ENCODE results near the gene SORT1. TPM values are rescaled to one million over a fixed set of nuclear protein-coding genes. Genes with fewer than 3 reads are reported as not detected.
"Not testable (repeated sequence)": the region's sequence is repeated elsewhere in the genome, so short reads cannot be mapped to it uniquely, and the experiment has no call there.

SORT1 gene
- polyA plus RNA-seq (2012; ENCODE audit: insufficient read depth, insufficient read length, low read depth): 7.0 TPM

- no peaks in the 10 kb centered on the region; the same call in 1 of the 2 replicates for H3K27me3 ChIP-seq
- DNase-seq: peak; percentile 97
Observed at GRCh38 chr1:109397581-109398342, at the start of gene SORT1. SORT1 (minus strand) TSS chr1:109397918; CDS start chr1:109397892, 26 bp downstream.

DNA sequence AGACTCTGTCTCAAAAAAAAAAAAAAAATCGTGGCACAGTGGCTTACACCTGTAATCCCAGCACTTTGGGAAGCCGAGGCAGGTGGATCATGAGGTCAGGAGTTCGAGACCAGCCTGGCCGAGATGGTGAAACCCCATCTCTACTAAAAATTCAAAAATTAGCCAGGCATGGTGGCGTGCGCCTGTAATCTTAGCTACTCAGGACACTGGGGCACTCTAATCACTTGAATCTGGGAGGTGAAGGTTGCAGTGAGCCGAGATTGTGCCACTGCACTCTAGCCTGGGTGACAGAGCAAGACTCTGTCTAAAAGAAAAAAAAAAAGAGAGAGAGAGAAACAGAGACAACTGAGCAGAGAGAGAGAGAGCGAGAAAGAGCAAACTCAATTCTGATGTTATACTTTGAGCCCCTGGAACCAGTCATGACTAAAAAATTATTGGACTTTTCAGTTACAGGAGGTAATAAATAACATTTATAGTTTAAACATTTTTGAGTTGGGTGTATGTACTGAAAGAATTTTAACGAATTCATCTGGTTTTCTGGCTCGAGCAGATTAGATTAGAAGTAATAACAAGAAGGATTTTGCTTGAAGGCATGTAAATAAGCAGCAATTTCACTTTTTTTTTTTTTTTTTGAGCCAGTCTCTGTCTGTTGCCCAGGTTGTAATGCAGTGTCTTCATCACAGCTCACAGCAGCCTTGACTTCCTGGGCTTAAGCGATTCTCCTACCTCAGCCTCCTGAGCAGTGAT is 48.4 kb upstream of the SORT1 start:
- not testable (repeated sequence) for H3K9me3 ChIP-seq; H3K4me1 ChIP-seq; H3K4me3 ChIP-seq (ENCODE audit: low read depth, low read length); DNase-seq; H3K36me3 ChIP-seq; H3K27me3 ChIP-seq

More at GRCh38 chr1:109397581-109398342, at the start of gene SORT1:
- H3K4me1 ChIP-seq: no peaks in the 10 kb centered on the region
- peak within 1 kb of the TSS; percentile 75 for H3K4me3 ChIP-seq (ENCODE audit: low read depth, low read length)
- peaks cover 11% of the 10 kb centered on the region for H3K36me3 ChIP-seq
- TF ChIP-seq CTCF (IDR thresholded peaks at IDR 0.05; ENCODE audit: low read depth, low read length): no peak
- no peaks in the 10 kb centered on the region for H3K9me3 ChIP-seq

DNA sequence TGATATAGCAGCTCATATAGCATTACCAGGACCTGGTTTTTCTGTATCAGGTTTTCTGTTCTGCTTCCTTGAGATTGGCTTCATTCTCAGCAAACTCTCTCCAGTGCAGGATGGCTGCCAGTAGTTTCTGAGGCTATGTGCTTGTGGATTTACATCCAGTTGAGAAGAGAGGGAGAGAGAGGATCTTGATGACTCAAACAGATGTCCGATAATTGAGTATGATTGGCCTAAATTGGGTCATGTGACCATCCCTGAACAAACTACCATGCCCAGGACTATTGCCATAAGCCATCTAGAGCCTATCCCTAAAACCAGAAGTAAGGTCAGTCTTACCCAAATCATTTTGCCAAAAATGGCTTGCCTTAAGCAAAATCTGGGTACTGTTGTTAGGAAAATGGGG is 46.6 kb upstream of the SORT1 start:
- Histone ChIP-seq H3K27me3 (no peaks in the 10 kb centered on the region), H3K4me1 (no peaks in the 10 kb centered on the region), H3K36me3 (no peaks in the 10 kb centered on the region), H3K4me3 (ENCODE audit: low read depth, low read length) (no peak overlapping the region), H3K9me3 (no peaks in the 10 kb centered on the region)
- TF ChIP-seq CTCF (IDR thresholded peaks at IDR 0.05; ENCODE audit: low read depth, low read length): no peak
- no peak for DNase-seq

GRCh38 chr1:109443476-109443875 is 45.8 kb upstream of the SORT1 start:
- no peak for TF ChIP-seq CTCF (IDR thresholded peaks at IDR 0.05; ENCODE audit: low read depth, low read length)
- Histone ChIP-seq H3K9me3 (no peaks in the 10 kb centered on the region), H3K36me3 (no peaks in the 10 kb centered on the region), H3K4me3 (ENCODE audit: low read depth, low read length) (no peak overlapping the region), H3K4me1 (peaks cover 5% of the 10 kb centered on the region; the same call in 1 of the 2 replicates), H3K27me3 (no peaks in the 10 kb centered on the region)
- DNase-seq: no peak

DNA sequence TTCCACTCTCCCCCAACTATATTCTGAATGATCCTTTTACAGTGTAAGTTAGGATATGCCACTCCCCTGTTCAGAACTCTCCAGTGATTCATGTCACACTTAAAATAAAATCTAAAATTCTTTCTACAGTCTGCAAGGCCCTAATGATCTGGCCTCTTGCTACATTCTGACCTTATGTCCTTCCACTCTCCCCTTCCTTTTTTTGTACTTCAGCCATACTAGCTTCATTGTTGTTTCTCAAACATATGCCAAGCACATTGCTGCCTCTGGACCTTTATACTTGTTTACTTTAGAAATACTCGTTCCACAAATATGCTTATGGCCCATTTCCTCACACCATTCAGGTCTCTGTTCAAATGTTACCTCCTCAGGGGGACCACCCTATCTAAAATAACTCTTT is 43.4 kb upstream of the SORT1 start:
- H3K27me3 ChIP-seq: no peaks in the 10 kb centered on the region
- H3K4me3 ChIP-seq (ENCODE audit: low read depth, low read length): no peak overlapping the region
- DNase-seq: no peak
- TF ChIP-seq CTCF (IDR thresholded peaks at IDR 0.05; ENCODE audit: low read depth, low read length): no peak
- peaks cover 6% of the 10 kb centered on the region; the same call in 1 of the 2 replicates for H3K4me1 ChIP-seq
- H3K9me3 ChIP-seq: no peaks in the 10 kb centered on the region; the same call in 1 of the 2 replicates
- H3K36me3 ChIP-seq: no peaks in the 10 kb centered on the region

DNA sequence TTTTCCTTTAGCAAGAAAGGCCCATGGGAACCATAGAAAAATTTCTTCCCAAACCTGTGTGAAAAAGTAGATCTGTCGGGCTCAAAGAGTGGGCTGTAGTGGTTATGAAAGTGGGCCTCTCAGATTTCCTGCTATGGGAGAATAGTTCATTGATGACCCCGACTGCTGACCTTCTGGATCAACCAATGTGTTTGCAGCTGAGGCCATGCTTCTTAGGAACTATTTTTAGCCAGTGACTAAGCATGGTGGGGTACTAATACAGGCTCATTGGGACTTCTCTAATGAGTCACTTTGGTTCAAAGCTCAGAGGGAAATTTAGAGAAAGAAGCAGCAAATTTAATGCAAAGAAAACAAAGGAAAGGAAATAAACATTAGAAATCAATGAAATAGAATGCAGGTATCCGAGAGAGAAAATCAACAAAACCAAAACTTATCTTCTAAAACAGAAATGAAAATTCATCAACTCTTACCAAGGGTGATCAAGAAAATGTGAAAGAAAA is 41.1 kb upstream of the SORT1 start:
- no peak for DNase-seq
- no peaks in the 10 kb centered on the region for H3K27me3 ChIP-seq
- H3K9me3 ChIP-seq: no peaks in the 10 kb centered on the region; the same call in 1 of the 2 replicates
- peaks cover 6% of the 10 kb centered on the region; the same call in 1 of the 2 replicates for H3K4me1 ChIP-seq
- no peak for TF ChIP-seq CTCF (IDR thresholded peaks at IDR 0.05; ENCODE audit: low read depth, low read length)
- no peak overlapping the region for H3K4me3 ChIP-seq (ENCODE audit: low read depth, low read length)
- H3K36me3 ChIP-seq: no peaks in the 10 kb centered on the region
